Kidney (tissue), 14 donors: ENCODE data around the gene GTF3C4. TPM values are rescaled to one million over a fixed set of nuclear protein-coding genes. Genes with fewer than 3 reads are reported as not detected.

Experiments used
- DNase-seq, 5 donors: peaks; one replicate each; pipeline ENCODE4 v3.0.0-alpha.2; 2013 to 2020
- FAIRE-seq: peaks from 2 replicates; lab custom pipeline; 2012; peaks lifted over from hg19 to GRCh38; lab: Jason Lieb, UNC
- H3K27ac ChIP-seq, 2 donors: one replicate each; pipeline ENCODE4 v1.7.0; 2013; ENCODE audit warnings: low read depth in 2 of 2, low read length in 2 of 2, inconsistent platforms in 1 of 2
- H3K27me3 ChIP-seq: one replicate; pipeline ENCODE4 v1.7.1; 2013; ENCODE audit warnings: low read length, inconsistent platforms; ENCODE audit not compliant: control insufficient read depth, insufficient read depth
- H3K36me3 ChIP-seq, 3 donors: one replicate each; pipeline versions ENCODE4 v1.7.0 to v1.7.1; 2013; ENCODE audit warnings: low read length in 3 of 3, control low read depth in 1 of 3, inconsistent platforms in 1 of 3; ENCODE audit not compliant: insufficient read depth in 3 of 3, control insufficient read depth in 2 of 3
- H3K4me1 ChIP-seq, 3 donors: one replicate each; pipeline versions ENCODE4 v1.7.0 to v1.7.1; 2013; ENCODE audit warnings: low read length in 3 of 3, inconsistent platforms in 1 of 3, low read depth in 1 of 3; ENCODE audit not compliant: control insufficient read depth in 2 of 3, insufficient read depth in 2 of 3
- H3K4me3 ChIP-seq, 3 donors: one replicate each; pipeline versions ENCODE4 v1.7.0 to v1.8.1; 2013; ENCODE audit warnings: low read length in 3 of 3, control low read depth in 1 of 3, inconsistent platforms in 1 of 3
- H3K9ac ChIP-seq, 3 donors: one replicate each; pipeline versions ENCODE4 v1.7.0 to v1.7.1; 2013; ENCODE audit warnings: low read length in 3 of 3, control low read depth in 1 of 3, inconsistent platforms in 1 of 3
- H3K9me3 ChIP-seq, 3 donors: one replicate each; pipeline versions ENCODE4 v1.7.0 to v1.7.1; 2013; ENCODE audit warnings: low read length in 3 of 3, control low read depth in 1 of 3, inconsistent platforms in 1 of 3; ENCODE audit not compliant: control insufficient read depth in 2 of 3, insufficient read depth in 1 of 3
- intact Hi-C: fragments of 100-400 bp; cut with DNase I; formaldehyde crosslinking; loops from one replicate; pipeline ENCODE4 v1.11.1; 2022
- polyA plus RNA-seq: library from polyadenylated mRNA; stranded (reverse); fragments of 350-450 nt; fragmentation: Illumina TruSeq; extraction: RNeasy Lipid Tissue Mini Kit (QIAGEN cat#74804); gene quantifications from one replicate; pipeline ENCODE4 v1.2.3, GENCODE V29; 2014; ENCODE audit warnings: low read depth, low replicate concordance; ENCODE audit not compliant: insufficient read depth
- total RNA-seq: library from RNA; stranded (reverse); fragmentation: NEBNext Ultra II Directional; extraction: Animal tissue kit (Norgen Biotek cat#: 25700); gene quantifications from one replicate; pipeline ENCODE4 v1.2.1, GENCODE V29; 2021
- TF ChIP-seq, protein P1 (sequence below): IDR thresholded peaks from 3 replicates; pipeline ENCODE4 v1.5.1; 2012; ENCODE audit warnings: mild to moderate bottlenecking, moderate library complexity, borderline replicate concordance; ENCODE audit not compliant: insufficient read depth; ENCODE audit errors: extremely low read depth
- donor health status: control.
- donor health status: control.
- donor health status: control.
- donor health status: control.
- donor health status: control.
- donor health status: DM: yes; HTN: yes; CAD: no.
- donor health status: Normal renal cell carcinoma (clear cell type).

The GTF3C4 gene
- total and polyA plus RNA-seq, 2 donors from 2014 or later, result 3.7 to 21.0 TPM

DNA sequence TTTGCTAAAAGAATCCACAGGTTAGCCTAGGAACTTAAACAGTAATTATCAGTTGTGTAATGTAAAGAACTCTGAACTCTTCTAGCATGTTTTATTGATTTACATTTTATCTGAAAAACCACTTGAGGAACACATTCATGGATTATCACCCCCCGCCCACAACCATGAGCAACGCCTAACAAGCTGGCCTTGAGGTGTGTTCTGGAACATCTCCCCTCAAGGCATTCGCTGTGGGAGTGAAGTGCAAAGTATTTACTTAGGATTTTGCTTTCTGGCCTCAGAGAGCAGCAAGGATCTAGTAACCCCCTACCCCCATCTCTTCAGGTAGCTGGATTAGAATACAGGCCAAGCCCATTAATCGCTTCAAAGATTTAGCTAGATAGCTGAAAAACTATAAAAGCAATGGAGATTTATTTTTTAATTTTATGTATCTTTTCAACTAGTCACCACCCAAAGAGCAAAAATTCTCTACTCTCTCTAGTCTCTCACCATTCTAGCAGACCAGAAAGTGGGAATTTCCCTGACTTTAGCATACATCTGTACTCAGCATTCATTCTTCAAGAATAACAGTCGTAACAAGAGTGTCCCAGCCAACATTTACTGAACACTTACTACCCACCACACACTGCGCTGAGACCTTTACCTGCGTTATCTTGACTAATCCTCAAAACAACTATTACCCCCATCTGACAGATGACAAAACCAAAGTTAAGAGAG, 37.7 kb upstream of the GTF3C4 start:
- no peaks in the 10 kb centered on the region for H3K27me3 ChIP-seq

DNA sequence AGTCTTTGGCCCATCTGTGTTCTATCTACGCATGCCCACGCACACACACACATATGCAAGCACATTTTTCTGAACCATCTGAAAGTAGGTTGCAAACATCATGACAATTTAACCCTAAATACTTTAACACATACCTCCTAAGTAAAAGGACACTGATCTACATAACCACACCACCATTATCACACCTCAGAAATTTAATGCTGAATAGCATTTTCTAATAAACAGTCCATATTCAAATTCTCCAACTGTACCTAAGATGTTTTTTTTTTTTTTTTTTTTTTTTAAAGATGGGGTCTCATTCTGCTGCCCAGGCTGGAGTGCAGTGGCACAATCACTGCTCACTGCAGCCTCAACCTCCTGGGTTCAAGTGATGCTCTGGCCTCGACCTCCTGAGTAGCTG, 35.9 kb upstream of the GTF3C4 start:
- FAIRE-seq, result no peak
- Histone ChIP-seq H3K4me3 (no peak overlapping the region), H3K9ac (no peak overlapping the region), H3K9me3 (no peaks in the 10 kb centered on the region), H3K27me3 (no peaks in the 10 kb centered on the region), H3K36me3 (peaks cover 3 to 32% (median 22%) of the 10 kb centered on the region in 3 donors), H3K4me1 (no peaks in the 10 kb centered on the region), H3K27ac (no peak overlapping the region)
- TF ChIP-seq, protein P1, sequence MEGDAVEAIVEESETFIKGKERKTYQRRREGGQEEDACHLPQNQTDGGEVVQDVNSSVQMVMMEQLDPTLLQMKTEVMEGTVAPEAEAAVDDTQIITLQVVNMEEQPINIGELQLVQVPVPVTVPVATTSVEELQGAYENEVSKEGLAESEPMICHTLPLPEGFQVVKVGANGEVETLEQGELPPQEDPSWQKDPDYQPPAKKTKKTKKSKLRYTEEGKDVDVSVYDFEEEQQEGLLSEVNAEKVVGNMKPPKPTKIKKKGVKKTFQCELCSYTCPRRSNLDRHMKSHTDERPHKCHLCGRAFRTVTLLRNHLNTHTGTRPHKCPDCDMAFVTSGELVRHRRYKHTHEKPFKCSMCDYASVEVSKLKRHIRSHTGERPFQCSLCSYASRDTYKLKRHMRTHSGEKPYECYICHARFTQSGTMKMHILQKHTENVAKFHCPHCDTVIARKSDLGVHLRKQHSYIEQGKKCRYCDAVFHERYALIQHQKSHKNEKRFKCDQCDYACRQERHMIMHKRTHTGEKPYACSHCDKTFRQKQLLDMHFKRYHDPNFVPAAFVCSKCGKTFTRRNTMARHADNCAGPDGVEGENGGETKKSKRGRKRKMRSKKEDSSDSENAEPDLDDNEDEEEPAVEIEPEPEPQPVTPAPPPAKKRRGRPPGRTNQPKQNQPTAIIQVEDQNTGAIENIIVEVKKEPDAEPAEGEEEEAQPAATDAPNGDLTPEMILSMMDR, result no peak
- no peak for DNase-seq
- intact Hi-C loops, result no loop called here

More for the DNA sequence above, 37.7 kb upstream of the GTF3C4 start:
- Histone ChIP-seq H3K36me3 (peaks cover 3 to 31% (median 17%) of the 10 kb centered on the region in 3 donors), H3K9ac (no peak overlapping the region), H3K4me1 (no peaks in the 10 kb centered on the region), H3K4me3 (no peak overlapping the region), H3K27ac (no peak overlapping the region), H3K9me3 (no peaks in the 10 kb centered on the region)
- FAIRE-seq (no peak), DNase-seq (no peak)
- intact Hi-C loops, result no loop called here
- TF ChIP-seq, protein P1, result no peak

- H3K27ac ChIP-seq, result no peak overlapping the region
- peaks cover 3 to 33% (median 21%) of the 10 kb centered on the region in 3 donors for H3K36me3 ChIP-seq
Observed at GRCh38 chr9:132637351-132637750, 32.9 kb upstream of the GTF3C4 start.

More at GRCh38 chr9:132637351-132637750, 32.9 kb upstream of the GTF3C4 start:
- no peaks in the 10 kb centered on the region for H3K4me1 ChIP-seq
- DNase-seq, result no peak
- H3K27me3 ChIP-seq, result no peaks in the 10 kb centered on the region
- H3K9ac ChIP-seq, result no peak overlapping the region
- no peaks in the 10 kb centered on the region for H3K9me3 ChIP-seq
- TF ChIP-seq, protein P1, result no peak
- H3K4me3 ChIP-seq, result no peak overlapping the region
- FAIRE-seq, result no peak
- intact Hi-C loops, result no loop called here
